GM10248 (cell line): ENCODE results near the gene TFRC.
"Not testable (repeated sequence)": the region's sequence is repeated elsewhere in the genome, so short reads cannot be mapped to it uniquely, and the experiment has no call there.

Experiments
- CTCF ChIA-PET: fragments of 300-600 bp; sonication (Branson Sonifier 250); formaldehyde crosslinking; extraction: SDS; loops from one replicate; lab custom pipeline; 2021; ENCODE audit warnings: antibody characterized with exemption; lab: Yijun Ruan, JAX
- POLR2A ChIA-PET: fragments of 350-650 bp; sonication (Branson Sonifier 250); formaldehyde crosslinking; extraction: SDS; loops from one replicate; lab custom pipeline; 2020; ENCODE audit warnings: antibody characterized with exemption; lab: Yijun Ruan, JAX
- DNase-seq: peaks from one replicate; pipeline ENCODE4 v3.0.0; 2012; ENCODE audit errors: extremely low spot score
- CTCF ChIP-seq: IDR thresholded peaks from 2 replicates; pipeline ENCODE4 v1.5.1; 2012; ENCODE audit warnings: mild to moderate bottlenecking, low read depth; ENCODE audit errors: extremely low read depth, missing control alignments, control extremely low read depth

Gene TFRC

GRCh38 chr3:196026059-196026458 is 55.8 kb downstream of the TFRC start:
- DNase-seq, POLR2A ChIA-PET: not testable (repeated sequence)
- CTCF ChIA-PET = interaction anchor here (0.9 to 1.9 kb wide), 11 partner anchors 8 to 210 kb away, joined by 3 to 13 read pairs (median 3); no protein-coding TSS in a partner anchor
- TF ChIP-seq CTCF = peak; percentile 48

GRCh38 chr3:196024968-196025367 is 56.9 kb downstream of the TFRC start:
- ChIA-PET CTCF (interaction anchor here (1.0 to 6.0 kb wide), 6 partner anchors 9 to 194 kb away, joined by 3 to 63 read pairs (median 4); no protein-coding TSS in a partner anchor), POLR2A (no interaction called here)
- no peak for DNase-seq
- no peak for TF ChIP-seq CTCF

- ChIA-PET CTCF (interaction anchor here (1.0 to 6.0 kb wide), 7 partner anchors 10 to 195 kb away, joined by 3 to 63 read pairs (median 4); no protein-coding TSS in a partner anchor), POLR2A (no interaction called here)
- DNase-seq = no peak
- TF ChIP-seq CTCF = no peak
Observed at GRCh38 chr3:196023947-196024346, 57.9 kb downstream of the TFRC start.

- not testable (repeated sequence) for DNase-seq
- ChIA-PET POLR2A (interaction anchor here (0.6 kb wide), 1 partner anchor 54 kb away, joined by 4 read pairs; no protein-coding TSS in a partner anchor), CTCF (interaction anchor here (0.9 to 6.0 kb wide), 14 partner anchors 10 to 212 kb away, joined by 3 to 63 read pairs (median 6); no protein-coding TSS in a partner anchor)
Observed at GRCh38 chr3:196022499-196022878, 59.4 kb downstream of the TFRC start.

- DNase-seq = no peak
- TF ChIP-seq CTCF = no peak
- CTCF ChIA-PET = interaction anchor here (1.3 to 6.0 kb wide), 3 partner anchors 12 to 177 kb away, joined by 3 to 63 read pairs (median 15); no protein-coding TSS in a partner anchor
- POLR2A ChIA-PET = no interaction called here
Observed at GRCh38 chr3:196020373-196020772, 61.5 kb downstream of the TFRC start.

- DNase-seq, POLR2A ChIA-PET: not testable (repeated sequence)
- CTCF ChIA-PET = interaction anchor here (1.3 to 6.0 kb wide), 2 partner anchors 11 to 177 kb away, joined by 3 to 63 read pairs; no protein-coding TSS in a partner anchor
Observed at GRCh38 chr3:196019576-196019975, 62.3 kb downstream of the TFRC start.

- DNase-seq, POLR2A ChIA-PET: not testable (repeated sequence)
Observed at GRCh38 chr3:196018159-196018558, 63.7 kb downstream of the TFRC start.

GRCh38 chr3:196016485-196016884 is 65.4 kb downstream of the TFRC start:
- ChIA-PET CTCF (interaction anchor here (0.9 to 1.5 kb wide), 3 partner anchors 8 to 57 kb away, joined by 3 read pairs; no protein-coding TSS in a partner anchor), POLR2A (no interaction called here)
- no peak for DNase-seq
- TF ChIP-seq CTCF = no peak

More at GRCh38 chr3:196018159-196018558, 63.7 kb downstream of the TFRC start:
- CTCF ChIA-PET = interaction anchor here (1.2 kb wide), 1 partner anchor 8 kb away, joined by 3 read pairs; no protein-coding TSS in a partner anchor
